Lung (tissue), 12 donors: ENCODE results near the gene YWHAB. TPM values are rescaled to one million over a fixed set of nuclear protein-coding genes. Genes with fewer than 3 reads are reported as not detected.

Experiments
- ATAC-seq: fragments of 200-7000 bp; cut with Tn5 transposase; one replicate; pipeline ENCODE4 v1.9.1; 2020; ENCODE audit warnings: moderate number of reproducible peaks; ENCODE audit not compliant: insufficient read depth, low FRiP score
- DNase-seq, 3 donors: peaks; one replicate each; pipeline ENCODE4 v3.0.0-alpha.2; 2013 to 2017
- H3K27ac ChIP-seq, 2 donors: one replicate each; pipeline ENCODE4 v1.5.1; 2013; ENCODE audit warnings: mild to moderate bottlenecking in 2 of 2, moderate library complexity in 2 of 2, control low read depth in 1 of 2, inconsistent platforms in 1 of 2, low read depth in 1 of 2, low read length in 1 of 2
- H3K27me3 ChIP-seq, 3 donors: one replicate each; pipeline ENCODE4 v1.5.1; 2013; ENCODE audit warnings: low read length in 2 of 3; ENCODE audit not compliant: control insufficient read depth in 3 of 3, insufficient read depth in 3 of 3
- H3K36me3 ChIP-seq, 4 donors: one replicate each; pipeline ENCODE4 v1.5.1; 2013; ENCODE audit warnings: low read length in 4 of 4, mild to moderate bottlenecking in 1 of 4, moderate library complexity in 1 of 4; ENCODE audit not compliant: control insufficient read depth in 4 of 4, insufficient read depth in 4 of 4
- H3K4me1 ChIP-seq, 5 donors: one replicate each; pipeline ENCODE4 v1.5.1; 2013; ENCODE audit warnings: low read length in 5 of 5, mild to moderate bottlenecking in 2 of 5, moderate library complexity in 1 of 5; ENCODE audit not compliant: control insufficient read depth in 5 of 5, insufficient read depth in 5 of 5
- H3K4me3 ChIP-seq: one replicate; pipeline ENCODE4 v1.5.1; 2013; ENCODE audit warnings: mild to moderate bottlenecking, control low read depth, moderate library complexity
- H3K9ac ChIP-seq, 2 donors: one replicate each; pipeline ENCODE4 v1.5.1; 2013; ENCODE audit warnings: low read length in 2 of 2, control low read depth in 1 of 2; ENCODE audit not compliant: insufficient read depth in 1 of 2
- H3K9me3 ChIP-seq, 4 donors: one replicate each; pipeline ENCODE4 v1.5.1; 2013; ENCODE audit warnings: low read length in 3 of 4, mild to moderate bottlenecking in 1 of 4, moderate library complexity in 1 of 4; ENCODE audit not compliant: control insufficient read depth in 4 of 4, insufficient read depth in 3 of 4
- WGBS, 2 donors: extraction: QIAGEN DNeasy Blood & Tissue Kit; methylation state at CpG; one replicate each; pipeline ENCODE4 v1.1.7; 2013; 5-methylcytosine and 5-hydroxymethylcytosine counted together
- polyA plus RNA-seq, 2 donors: library from polyadenylated mRNA; stranded (reverse); fragments of 200-250 nt; gene quantifications; one replicate each; pipeline ENCODE4 v1.2.1, GENCODE V29; 2013
- total RNA-seq, 2 donors: library from RNA; depleted of rRNA in 1 of 2; stranded (reverse); fragments of >200 nt in 1 of 2; gene quantifications; one replicate each; pipeline ENCODE4 v1.2.1, GENCODE V29; 2014 to 2021
- TF ChIP-seq, protein P1 (sequence below): IDR thresholded peaks from 2 replicates; pipeline ENCODE4 v1.5.1; 2012; ENCODE audit warnings: mild to moderate bottlenecking; ENCODE audit errors: control extremely low read depth, extremely low read depth
- donor health status: control.
- donor health status: control.
- donor health status: Bipolar disorder and iron deficiency.
- donor health status: healthy.
- donor health status: DM: yes; HTN: yes; CAD: no.

YWHAB gene
- total and polyA plus RNA-seq, 4 donors = 69.0 to 186 (median 125) TPM

GRCh38 chr20:44856856-44857448 is 28.6 kb upstream of the YWHAB start:
- no peaks in the 10 kb centered on the region for H3K36me3 ChIP-seq
- H3K4me1 ChIP-seq = peaks cover 0 to 37% (median under 1%) of the 10 kb centered on the region in 5 donors
- ATAC-seq = no peak
- TF ChIP-seq, protein P1, sequence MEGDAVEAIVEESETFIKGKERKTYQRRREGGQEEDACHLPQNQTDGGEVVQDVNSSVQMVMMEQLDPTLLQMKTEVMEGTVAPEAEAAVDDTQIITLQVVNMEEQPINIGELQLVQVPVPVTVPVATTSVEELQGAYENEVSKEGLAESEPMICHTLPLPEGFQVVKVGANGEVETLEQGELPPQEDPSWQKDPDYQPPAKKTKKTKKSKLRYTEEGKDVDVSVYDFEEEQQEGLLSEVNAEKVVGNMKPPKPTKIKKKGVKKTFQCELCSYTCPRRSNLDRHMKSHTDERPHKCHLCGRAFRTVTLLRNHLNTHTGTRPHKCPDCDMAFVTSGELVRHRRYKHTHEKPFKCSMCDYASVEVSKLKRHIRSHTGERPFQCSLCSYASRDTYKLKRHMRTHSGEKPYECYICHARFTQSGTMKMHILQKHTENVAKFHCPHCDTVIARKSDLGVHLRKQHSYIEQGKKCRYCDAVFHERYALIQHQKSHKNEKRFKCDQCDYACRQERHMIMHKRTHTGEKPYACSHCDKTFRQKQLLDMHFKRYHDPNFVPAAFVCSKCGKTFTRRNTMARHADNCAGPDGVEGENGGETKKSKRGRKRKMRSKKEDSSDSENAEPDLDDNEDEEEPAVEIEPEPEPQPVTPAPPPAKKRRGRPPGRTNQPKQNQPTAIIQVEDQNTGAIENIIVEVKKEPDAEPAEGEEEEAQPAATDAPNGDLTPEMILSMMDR = no peak
- no peaks in the 10 kb centered on the region for H3K9me3 ChIP-seq
- no peak overlapping the region for H3K4me3 ChIP-seq
- DNase-seq = peak in 2 of 3 donors; percentile 50 to 58
- no peak overlapping the region for H3K9ac ChIP-seq
- no peak overlapping the region for H3K27ac ChIP-seq
- H3K27me3 ChIP-seq = no peaks in the 10 kb centered on the region
- WGBS, 2 donors = 87 to 88% methylated on average over 6 of the region's 6 CpGs

GRCh38 chr20:44858606-44859360 is 26.7 kb upstream of the YWHAB start:
- H3K36me3 ChIP-seq = no peaks in the 10 kb centered on the region
- H3K27ac ChIP-seq = no peak overlapping the region
- H3K4me3 ChIP-seq = no peak overlapping the region
- no peak for ATAC-seq
- peak; percentile 69 to 82 (median 79) for DNase-seq
- TF ChIP-seq, protein P1 = no peak
- no peaks in the 10 kb centered on the region for H3K9me3 ChIP-seq
- H3K4me1 ChIP-seq = peaks cover 0 to 46% (median 5%) of the 10 kb centered on the region in 5 donors
- H3K27me3 ChIP-seq = no peaks in the 10 kb centered on the region
- H3K9ac ChIP-seq = no peak overlapping the region

DNA sequence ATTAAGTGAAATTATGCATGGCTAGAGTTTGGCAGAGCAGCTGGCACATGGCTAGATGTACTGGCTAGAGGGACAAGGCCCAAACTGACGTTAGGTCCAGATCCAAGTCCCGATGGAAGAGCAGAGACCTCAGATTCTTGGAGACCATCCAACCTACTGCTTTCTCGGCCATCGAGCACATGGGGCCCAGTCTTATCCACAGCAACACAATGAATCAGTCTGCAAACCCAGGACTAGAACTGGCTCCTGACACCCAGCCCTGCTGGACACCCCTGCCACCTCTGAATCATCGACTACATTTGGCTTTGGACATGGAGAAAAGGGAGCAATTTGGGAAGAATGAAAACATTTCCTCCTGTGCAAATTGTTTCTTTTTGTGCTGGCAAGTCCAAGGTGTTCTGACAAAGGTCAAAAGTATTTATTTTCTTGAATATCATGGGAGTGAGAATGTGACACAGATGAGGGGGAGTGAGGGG is 23.9 kb upstream of the YWHAB start:
- ATAC-seq = peak; percentile 64
- TF ChIP-seq, protein P1 = no peak
- Histone ChIP-seq H3K9me3 (no peaks in the 10 kb centered on the region), H3K9ac (no peak overlapping the region), H3K4me1 (peaks cover 0 to 44% (median 5%) of the 10 kb centered on the region in 5 donors), H3K4me3 (no peak overlapping the region), H3K27ac (no peak overlapping the region), H3K36me3 (no peaks in the 10 kb centered on the region), H3K27me3 (no peaks in the 10 kb centered on the region)
- 37 to 60% methylated on average over 5 of the region's 5 CpGs for WGBS, 2 donors
- DNase-seq = peak in 1 of 3 donors; percentile 50
